Thoracic aorta (tissue), 2 donors: ENCODE data around the gene SMIM20. TPM values are rescaled to one million over a fixed set of nuclear protein-coding genes. Genes with fewer than 3 reads are reported as not detected.

Experiments
- ATAC-seq: fragments of 150-250 bp; one replicate; pipeline ENCODE4 v1.8.0; 2017; ENCODE audit warnings: low read depth; ENCODE audit not compliant: insufficient number of reproducible peaks, low FRiP score
- DNase-seq: peaks from one replicate; pipeline ENCODE4 v3.0.0-alpha.2; 2020; ENCODE audit warnings: low spot score
- H3K27ac ChIP-seq, 2 donors: fragments of 200-600 bp; sonication (generic); 1 replicate in 1 of 2; 2 replicates in 1 of 2; pipeline ENCODE4 v1.5.1; 2016; ENCODE audit warnings: mild to moderate bottlenecking in 2 of 2, moderate library complexity in 2 of 2
- H3K27me3 ChIP-seq: fragments of 200-600 bp; sonication (generic); replicated peaks from 2 replicates; pipeline ENCODE4 v1.6.0; 2016; ENCODE audit warnings: mild to moderate bottlenecking; ENCODE audit not compliant: insufficient read depth
- H3K36me3 ChIP-seq: fragments of 200-600 bp; sonication (generic); one replicate; pipeline ENCODE4 v1.5.1; 2016
- H3K4me1 ChIP-seq, 2 donors: fragments of 200-600 bp; sonication (generic); 1 replicate in 1 of 2; 2 replicates in 1 of 2; pipeline versions ENCODE4 v1.5.1 to v1.6.0; 2016; ENCODE audit warnings: low read depth in 2 of 2, mild to moderate bottlenecking in 1 of 2; ENCODE audit not compliant: control insufficient read depth in 1 of 2
- H3K4me3 ChIP-seq: fragments of 200-600 bp; sonication (generic); 2 replicates; pipeline ENCODE4 v1.5.1; 2016; ENCODE audit warnings: mild to moderate bottlenecking
- H3K9me3 ChIP-seq: fragments of 200-600 bp; sonication (generic); 2 replicates; pipeline ENCODE4 v1.5.1; 2016
- total RNA-seq, 2 donors: library from RNA; depleted of rRNA; stranded (reverse); fragments of >200 nt; gene quantifications; one replicate each; pipeline versions ENCODE4 v1.1.0 to v1.2.3, GENCODE V29; 2016
- TF ChIP-seq, protein P1 (sequence below): fragments of 200-600 bp; sonication (generic); IDR thresholded peaks from one replicate; pipeline ENCODE4 v1.5.1; 2019; ENCODE audit warnings: antibody characterized with exemption

The SMIM20 gene
- total RNA-seq, 2 donors from 2014 or later, result 20.1 to 21.3 TPM

DNA sequence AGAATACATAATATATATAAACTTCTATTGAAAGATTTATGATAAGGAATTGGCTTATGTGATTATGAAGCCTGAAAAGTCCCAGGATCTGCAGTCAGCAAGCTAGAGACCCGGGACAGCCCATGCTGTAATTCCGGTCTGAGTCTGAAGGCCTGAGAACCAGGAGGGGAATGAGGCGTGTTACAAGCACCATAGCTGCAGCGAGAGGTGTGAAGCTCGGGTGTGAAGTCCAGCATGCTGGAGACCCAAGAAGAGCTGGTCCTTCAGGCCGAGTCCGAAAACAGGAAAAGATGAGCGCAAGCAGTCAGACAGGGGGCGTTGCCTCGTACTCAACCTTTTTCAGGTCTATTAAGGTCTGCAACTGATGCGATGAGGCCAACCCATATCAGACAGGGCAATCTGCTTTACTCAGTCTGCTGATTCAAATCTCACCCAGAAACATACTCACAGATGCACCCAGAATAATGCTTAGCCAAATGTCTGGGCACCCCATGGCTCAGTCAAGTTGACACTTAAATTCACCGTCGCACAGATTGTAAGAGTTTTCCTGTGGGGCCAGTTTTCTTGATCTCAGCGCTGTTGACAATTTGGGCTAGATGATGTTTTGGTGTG, 40.4 kb downstream of the SMIM20 start:
- DNase-seq (no peak), ATAC-seq (no peak)
- Histone ChIP-seq H3K36me3 (no peaks in the 10 kb centered on the region), H3K4me3 (no peak overlapping the region), H3K27ac (no peak overlapping the region), H3K9me3 (no peaks in the 10 kb centered on the region), H3K4me1 (no peaks in the 10 kb centered on the region), H3K27me3 (no peaks in the 10 kb centered on the region)
- TF ChIP-seq, protein P1, sequence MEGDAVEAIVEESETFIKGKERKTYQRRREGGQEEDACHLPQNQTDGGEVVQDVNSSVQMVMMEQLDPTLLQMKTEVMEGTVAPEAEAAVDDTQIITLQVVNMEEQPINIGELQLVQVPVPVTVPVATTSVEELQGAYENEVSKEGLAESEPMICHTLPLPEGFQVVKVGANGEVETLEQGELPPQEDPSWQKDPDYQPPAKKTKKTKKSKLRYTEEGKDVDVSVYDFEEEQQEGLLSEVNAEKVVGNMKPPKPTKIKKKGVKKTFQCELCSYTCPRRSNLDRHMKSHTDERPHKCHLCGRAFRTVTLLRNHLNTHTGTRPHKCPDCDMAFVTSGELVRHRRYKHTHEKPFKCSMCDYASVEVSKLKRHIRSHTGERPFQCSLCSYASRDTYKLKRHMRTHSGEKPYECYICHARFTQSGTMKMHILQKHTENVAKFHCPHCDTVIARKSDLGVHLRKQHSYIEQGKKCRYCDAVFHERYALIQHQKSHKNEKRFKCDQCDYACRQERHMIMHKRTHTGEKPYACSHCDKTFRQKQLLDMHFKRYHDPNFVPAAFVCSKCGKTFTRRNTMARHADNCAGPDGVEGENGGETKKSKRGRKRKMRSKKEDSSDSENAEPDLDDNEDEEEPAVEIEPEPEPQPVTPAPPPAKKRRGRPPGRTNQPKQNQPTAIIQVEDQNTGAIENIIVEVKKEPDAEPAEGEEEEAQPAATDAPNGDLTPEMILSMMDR, result no peak

- Histone ChIP-seq H3K4me3 (no peak overlapping the region), H3K9me3 (no peaks in the 10 kb centered on the region), H3K4me1 (no peaks in the 10 kb centered on the region), H3K27me3 (no peaks in the 10 kb centered on the region), H3K36me3 (no peaks in the 10 kb centered on the region), H3K27ac (no peak overlapping the region)
- TF ChIP-seq, protein P1, result no peak
- DNase-seq (no peak), ATAC-seq (no peak)
Observed at GRCh38 chr4:25955705-25956104, 41.7 kb downstream of the SMIM20 start.

DNA sequence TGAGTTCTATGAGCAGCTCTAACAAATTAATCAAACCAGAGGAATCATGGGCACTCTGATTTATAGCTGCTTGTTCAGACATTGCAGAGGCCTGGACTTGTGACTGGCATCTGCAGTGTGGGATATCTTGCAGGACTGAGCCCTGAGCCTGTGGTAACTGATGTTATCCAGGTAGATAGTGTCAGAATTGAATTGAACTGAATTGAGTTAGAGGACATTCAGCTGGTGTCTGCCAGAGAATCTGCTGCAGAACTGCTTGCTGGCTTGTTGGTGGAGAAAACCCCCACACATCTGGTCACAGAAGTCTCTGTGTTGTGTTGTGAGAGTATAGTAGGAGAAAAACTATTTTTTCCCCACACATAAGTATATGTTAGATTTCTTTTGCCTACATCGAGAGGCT, 42.2 kb downstream of the SMIM20 start:
- no peaks in the 10 kb centered on the region for H3K36me3 ChIP-seq
- H3K27ac ChIP-seq, result no peak overlapping the region
- no peaks in the 10 kb centered on the region for H3K9me3 ChIP-seq
- DNase-seq (no peak), ATAC-seq (no peak)
- TF ChIP-seq, protein P1, result no peak
- H3K27me3 ChIP-seq, result no peaks in the 10 kb centered on the region
- no peak overlapping the region for H3K4me3 ChIP-seq
- H3K4me1 ChIP-seq, result no peaks in the 10 kb centered on the region

DNA sequence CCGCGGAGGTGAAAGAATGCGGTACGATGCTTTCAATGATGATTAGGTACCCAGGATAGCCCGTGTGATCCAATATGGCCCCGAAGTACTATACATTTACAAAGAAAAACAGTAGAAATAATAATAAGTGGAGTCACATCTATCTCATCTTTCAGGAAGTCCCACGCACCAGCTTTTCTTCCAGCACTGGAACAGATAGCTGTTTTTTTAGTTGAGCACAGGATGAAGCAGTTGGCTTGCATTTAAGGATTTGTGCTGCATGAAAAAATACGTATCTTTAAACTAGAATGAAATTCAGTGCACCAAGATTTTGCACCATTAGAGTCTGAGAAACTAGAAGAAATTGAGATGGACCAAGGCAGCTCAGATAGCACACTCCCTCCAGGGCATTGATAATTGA, 44.1 kb downstream of the SMIM20 start:
- Histone ChIP-seq H3K4me3 (no peak overlapping the region), H3K27ac (no peak overlapping the region), H3K36me3 (no peaks in the 10 kb centered on the region), H3K27me3 (no peaks in the 10 kb centered on the region), H3K4me1 (no peaks in the 10 kb centered on the region), H3K9me3 (no peaks in the 10 kb centered on the region)
- ATAC-seq (no peak), DNase-seq (no peak)
- TF ChIP-seq, protein P1, result no peak

DNA sequence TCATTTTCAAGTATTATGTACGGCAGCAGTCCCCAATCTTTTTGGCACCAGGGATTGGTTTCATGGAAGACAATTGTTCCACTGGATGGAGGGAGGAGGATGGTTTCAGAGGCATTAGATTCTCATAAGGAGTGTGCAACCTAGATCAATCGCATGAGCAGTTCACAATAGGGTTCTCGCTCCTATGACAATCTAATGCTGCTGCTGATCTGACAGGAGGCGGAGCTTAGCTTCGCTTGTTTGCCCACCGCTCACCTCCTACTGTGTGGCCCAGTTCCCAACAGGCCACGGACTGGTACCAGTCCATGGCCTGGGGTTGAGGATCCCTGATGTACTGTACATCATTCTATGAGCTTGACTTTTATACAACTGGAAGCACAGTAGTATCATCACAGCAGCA, 48.4 kb downstream of the SMIM20 start:
- H3K27me3 ChIP-seq, result no peaks in the 10 kb centered on the region
- H3K4me3 ChIP-seq, result no peak overlapping the region
- ATAC-seq (no peak), DNase-seq (no peak)
- TF ChIP-seq, protein P1, result no peak
- H3K36me3 ChIP-seq, result no peaks in the 10 kb centered on the region
- no peaks in the 10 kb centered on the region for H3K4me1 ChIP-seq
- H3K27ac ChIP-seq, result no peak overlapping the region
- no peaks in the 10 kb centered on the region for H3K9me3 ChIP-seq
